GM13977 (cell line): ENCODE data around the gene FKBP3.
"Not testable (repeated sequence)": the region's sequence is repeated elsewhere in the genome, so short reads cannot be mapped to it uniquely, and the experiment has no call there.

Experiments
- DNase-seq: peaks from one replicate; pipeline ENCODE4 v3.0.0; 2012; ENCODE audit warnings: low spot score
- in situ Hi-C: fragments of 300-500 bp; cut with MboI; formaldehyde crosslinking; loops from one replicate; pipeline ENCODE4 v1.12.0; 2022; ENCODE audit warnings: low sequenced_read_pairs, low pct_unique_long_range_greater_than_20kb, mixed read lengths, inconsistent platforms; ENCODE audit not compliant: unreplicated experiment
- TF ChIP-seq, protein P1 (sequence below): IDR thresholded peaks from 2 replicates; pipeline ENCODE4 v1.5.1; 2012; ENCODE audit warnings: mild to moderate bottlenecking, control low read depth; ENCODE audit not compliant: insufficient read depth; ENCODE audit errors: extremely low read depth, missing control alignments

FKBP3 gene

DNA sequence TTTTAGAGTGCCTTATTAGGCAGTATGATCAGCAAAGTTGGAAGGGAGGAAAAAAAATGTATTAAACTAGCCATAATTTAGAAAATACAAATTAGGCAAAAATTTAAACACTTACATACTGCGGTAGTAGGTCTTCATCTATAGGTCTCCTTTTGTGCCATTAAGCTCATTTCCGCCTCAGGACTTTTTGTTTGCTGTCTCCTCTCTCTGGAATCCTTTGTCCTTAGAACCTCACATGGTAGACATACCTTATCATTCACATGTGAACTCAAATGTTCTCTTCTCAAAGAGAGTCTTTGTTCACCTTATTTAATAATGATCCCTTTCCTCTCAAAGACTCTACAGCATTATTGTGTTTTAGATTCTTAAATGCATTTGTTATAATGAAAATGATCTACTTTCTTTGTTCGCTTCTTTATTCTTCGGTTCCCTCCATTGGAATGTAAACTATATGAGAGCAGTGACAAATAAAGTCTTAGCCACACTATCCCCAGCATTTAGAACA lies 16.2 kb upstream of the FKBP3 start:
- in situ Hi-C loops = no loop called here
- DNase-seq = no peak
- TF ChIP-seq, protein P1, sequence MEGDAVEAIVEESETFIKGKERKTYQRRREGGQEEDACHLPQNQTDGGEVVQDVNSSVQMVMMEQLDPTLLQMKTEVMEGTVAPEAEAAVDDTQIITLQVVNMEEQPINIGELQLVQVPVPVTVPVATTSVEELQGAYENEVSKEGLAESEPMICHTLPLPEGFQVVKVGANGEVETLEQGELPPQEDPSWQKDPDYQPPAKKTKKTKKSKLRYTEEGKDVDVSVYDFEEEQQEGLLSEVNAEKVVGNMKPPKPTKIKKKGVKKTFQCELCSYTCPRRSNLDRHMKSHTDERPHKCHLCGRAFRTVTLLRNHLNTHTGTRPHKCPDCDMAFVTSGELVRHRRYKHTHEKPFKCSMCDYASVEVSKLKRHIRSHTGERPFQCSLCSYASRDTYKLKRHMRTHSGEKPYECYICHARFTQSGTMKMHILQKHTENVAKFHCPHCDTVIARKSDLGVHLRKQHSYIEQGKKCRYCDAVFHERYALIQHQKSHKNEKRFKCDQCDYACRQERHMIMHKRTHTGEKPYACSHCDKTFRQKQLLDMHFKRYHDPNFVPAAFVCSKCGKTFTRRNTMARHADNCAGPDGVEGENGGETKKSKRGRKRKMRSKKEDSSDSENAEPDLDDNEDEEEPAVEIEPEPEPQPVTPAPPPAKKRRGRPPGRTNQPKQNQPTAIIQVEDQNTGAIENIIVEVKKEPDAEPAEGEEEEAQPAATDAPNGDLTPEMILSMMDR = no peak

DNA sequence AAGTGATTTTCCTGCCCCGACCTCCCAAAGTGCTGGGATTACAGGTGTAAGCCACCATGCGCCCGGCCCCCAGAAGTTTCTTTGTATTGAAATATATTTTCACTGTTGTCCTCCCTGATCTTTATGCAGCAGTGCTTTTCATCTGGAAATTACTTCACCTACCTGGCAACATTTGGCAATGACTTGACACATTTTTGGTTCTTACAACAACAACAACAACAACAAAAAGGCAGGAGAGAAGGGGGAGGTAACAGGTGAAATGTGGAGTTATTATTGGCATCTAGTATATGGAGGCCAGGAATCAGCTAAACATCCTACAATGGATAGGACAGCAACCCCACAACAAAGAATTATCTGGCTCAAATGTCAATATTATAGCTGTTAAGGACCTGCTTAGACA lies 15.3 kb upstream of the FKBP3 start:
- TF ChIP-seq, protein P1 = no peak
- no peak for DNase-seq
- in situ Hi-C loops = no loop called here

DNA sequence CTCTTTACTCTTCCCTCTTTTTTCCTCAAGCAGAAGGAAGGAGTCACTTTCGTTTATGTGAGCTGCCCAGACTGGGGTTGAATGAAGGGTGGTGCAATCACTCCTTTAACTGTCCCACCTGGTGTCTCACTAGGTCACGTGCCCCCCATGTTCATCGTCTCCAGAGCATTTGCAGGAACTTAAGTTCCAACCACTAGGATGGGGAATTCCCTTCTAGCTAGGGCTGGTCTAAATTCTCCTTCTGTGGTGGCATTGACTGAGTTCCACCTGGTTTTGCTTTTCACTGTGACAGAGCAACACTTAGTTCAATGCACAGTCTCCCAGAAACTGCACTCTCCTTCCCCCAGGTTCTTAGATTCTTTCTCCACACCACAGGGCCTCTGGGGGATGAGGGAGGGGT lies 10.9 kb upstream of the FKBP3 start:
- no peak for DNase-seq
- in situ Hi-C loops = no loop called here

DNA sequence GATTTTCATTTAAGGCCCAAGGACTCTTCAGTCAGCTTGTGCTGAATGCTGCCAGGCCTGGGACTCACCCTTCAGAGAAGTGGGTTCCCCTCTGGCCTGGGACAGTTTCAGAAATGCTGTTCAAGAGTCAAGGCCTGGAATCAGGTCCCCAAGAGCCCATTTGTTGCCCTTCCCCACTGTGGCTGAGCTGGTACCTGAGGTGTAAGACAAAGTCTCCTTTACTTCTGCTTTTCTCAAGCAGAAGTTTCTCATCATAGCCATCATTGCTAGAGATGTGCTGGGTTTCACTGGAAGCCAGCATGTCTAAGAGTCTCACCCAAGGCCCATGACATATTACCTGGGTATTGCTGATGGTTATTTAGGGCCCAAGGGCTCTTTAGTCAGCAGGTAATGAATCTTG lies 10.4 kb upstream of the FKBP3 start:
- DNase-seq = no peak
- in situ Hi-C loops = no loop called here
- TF ChIP-seq, protein P1 = no peak

More for the DNA sequence above, 10.9 kb upstream of the FKBP3 start:
- TF ChIP-seq, protein P1 = no peak

DNA sequence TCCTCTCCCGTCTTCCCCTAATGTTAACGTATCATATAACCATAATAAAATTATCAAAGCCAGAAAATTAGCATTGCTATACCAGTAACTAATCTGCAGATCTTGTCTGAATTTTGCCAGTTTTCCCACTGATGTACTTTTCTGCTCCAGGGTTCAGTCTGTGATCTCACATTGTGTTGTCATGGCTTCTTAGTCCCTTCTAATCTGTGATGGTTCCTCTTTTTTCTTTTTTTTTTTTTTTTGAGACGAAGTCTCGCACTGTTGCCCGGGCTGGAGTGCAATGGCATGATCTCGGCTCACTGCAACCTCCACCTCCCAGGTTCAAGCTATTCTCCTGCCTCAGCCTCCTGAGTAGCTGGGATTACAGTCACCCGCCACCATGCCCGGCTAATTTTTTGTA lies 7.8 kb upstream of the FKBP3 start:
- DNase-seq, in situ Hi-C loops: not testable (repeated sequence)

DNA sequence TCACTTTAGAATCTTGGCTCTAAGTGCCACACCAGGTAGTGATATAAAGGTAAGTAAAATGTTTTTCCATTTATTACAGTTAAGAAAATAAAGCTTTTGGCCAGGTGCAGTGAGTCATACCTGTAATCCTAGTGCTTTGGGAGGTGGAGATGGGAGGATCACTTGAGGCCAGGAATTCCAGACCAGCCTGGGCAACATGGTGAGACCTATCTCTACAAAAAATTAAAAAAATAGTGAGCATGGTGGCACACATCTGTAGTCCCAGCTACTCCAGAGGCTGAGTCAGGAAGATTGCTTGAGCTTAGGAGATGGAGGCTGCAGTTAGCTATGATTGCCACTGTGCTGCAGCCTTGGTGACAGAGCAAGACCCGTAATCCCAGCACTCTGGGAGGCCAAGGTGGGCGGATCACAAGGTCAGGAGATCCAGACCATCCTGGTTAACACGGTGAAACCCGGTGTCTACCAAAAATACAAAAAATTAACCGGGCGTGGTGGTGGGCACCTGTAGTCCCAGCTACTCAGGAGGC lies 6.4 kb upstream of the FKBP3 start:
- TF ChIP-seq, protein P1 = no peak
- in situ Hi-C loops = no loop called here

DNA sequence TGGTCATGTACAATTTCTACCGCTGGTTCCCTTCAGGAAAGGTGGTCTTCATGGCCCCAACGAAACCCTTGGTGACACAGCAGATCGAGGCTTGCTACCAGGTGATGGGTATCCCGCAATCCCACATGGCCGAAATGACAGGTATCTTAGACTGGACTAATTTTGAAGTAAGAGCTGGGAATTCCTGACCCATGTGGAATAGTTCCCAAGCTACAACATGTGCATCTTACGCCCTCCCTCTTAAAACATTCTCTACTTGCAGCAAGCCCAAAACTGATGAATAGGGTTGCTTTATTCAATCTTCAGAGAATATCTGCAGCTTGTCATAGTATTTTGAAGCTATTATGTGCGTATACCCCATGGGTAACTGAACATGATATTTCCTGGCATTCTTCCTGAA lies 2.1 kb upstream of the FKBP3 start:
- TF ChIP-seq, protein P1 = no peak
- in situ Hi-C loops = no loop called here
- no peak for DNase-seq

More for the DNA sequence above, 6.4 kb upstream of the FKBP3 start:
- DNase-seq = no peak
